Measurements from ENCODE around the gene GSTO2.

Gene GSTO2

GRCh38 chr10:104304927-104305326 is 35.9 kb downstream of the GSTO2 start:
- FAIRE-seq, result no peak
- DNase-seq (ENCODE audit: insufficient read length, low spot score), result no peak

- FAIRE-seq (no peak), DNase-seq (ENCODE audit: insufficient read length, low spot score) (no peak)
These were observed 37.9 kb downstream of the GSTO2 start for GRCh38 chr10:104306897-104307296.

DNA sequence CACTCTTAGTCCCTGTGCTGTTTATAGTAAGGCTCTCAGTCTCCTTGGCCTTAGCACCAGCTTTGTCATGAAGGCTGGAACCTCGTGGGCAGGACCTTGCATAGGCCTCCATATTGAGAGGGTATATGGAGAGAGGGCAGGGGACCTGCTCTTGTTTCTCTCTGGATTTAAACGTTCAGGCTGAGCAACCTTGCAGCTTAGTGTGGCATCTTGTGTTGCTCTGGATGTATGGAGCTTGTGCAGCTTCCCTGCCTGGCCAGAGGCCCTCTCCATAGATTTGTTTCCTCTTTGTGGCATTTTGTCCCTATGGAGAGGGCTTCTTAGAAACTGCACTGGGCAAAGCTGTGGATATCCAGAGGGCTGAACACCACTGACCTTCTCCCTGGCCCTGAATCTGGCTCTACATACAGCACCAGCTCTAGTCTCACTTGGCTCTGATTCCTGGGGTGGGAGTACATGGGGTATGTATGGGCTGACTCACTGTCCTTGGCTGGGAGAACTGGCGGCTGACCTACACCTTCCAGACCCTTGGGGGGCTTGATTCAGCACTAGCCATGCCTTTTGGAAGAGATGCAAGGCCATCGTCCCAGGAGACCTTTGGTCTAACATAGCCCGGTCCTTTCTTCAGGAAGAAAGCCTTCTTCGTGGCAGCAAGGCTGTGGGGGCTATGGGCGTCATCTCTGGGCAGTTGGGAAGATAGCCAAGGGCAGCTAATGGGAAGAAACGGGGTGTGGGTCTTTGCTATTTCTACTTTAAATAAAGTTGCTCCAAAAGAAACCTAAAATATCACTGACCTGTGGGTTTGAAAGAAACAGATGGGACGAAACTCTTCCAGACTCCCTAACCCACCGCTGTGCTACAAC is 38.8 kb downstream of the GSTO2 start:
- DNase-seq (ENCODE audit: insufficient read length, low spot score), result no peak
- FAIRE-seq, result no peak

DNA sequence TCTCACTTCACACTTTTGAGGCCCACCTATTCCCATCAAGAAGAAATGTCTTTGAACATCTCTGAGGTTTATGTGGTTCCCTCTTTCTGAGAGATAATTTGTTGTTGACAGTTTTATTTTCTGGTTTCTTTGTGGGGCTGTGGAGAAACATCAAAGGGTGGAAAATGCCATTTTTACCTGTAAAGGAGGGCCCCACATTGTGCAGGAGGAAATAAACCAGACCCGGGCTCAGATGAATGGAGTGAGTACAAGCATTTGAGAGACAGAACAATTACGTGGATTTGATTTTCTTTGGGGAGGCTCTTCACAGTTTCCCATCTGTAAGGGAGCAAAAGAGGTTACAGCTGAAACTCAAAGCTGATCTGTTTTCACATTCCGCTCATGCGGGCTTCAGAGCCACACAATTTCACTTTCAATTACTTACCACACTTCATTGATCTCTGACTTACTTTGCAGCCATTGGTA is 39.5 kb downstream of the GSTO2 start:
- no peak for DNase-seq (ENCODE audit: insufficient read length, low spot score)
- FAIRE-seq, result no peak

GRCh38 chr10:104309980-104310978 is 41.3 kb downstream of the GSTO2 start:
- no peak for FAIRE-seq
- DNase-seq (ENCODE audit: insufficient read length, low spot score), result no peak

- no peak for DNase-seq (ENCODE audit: insufficient read length, low spot score)
- FAIRE-seq, result no peak
These were observed 42.3 kb downstream of the GSTO2 start for GRCh38 chr10:104311184-104311720.

GRCh38 chr10:104314591-104315485 is 45.9 kb downstream of the GSTO2 start:
- FAIRE-seq (no peak), DNase-seq (ENCODE audit: insufficient read length, low spot score) (no peak)

DNA sequence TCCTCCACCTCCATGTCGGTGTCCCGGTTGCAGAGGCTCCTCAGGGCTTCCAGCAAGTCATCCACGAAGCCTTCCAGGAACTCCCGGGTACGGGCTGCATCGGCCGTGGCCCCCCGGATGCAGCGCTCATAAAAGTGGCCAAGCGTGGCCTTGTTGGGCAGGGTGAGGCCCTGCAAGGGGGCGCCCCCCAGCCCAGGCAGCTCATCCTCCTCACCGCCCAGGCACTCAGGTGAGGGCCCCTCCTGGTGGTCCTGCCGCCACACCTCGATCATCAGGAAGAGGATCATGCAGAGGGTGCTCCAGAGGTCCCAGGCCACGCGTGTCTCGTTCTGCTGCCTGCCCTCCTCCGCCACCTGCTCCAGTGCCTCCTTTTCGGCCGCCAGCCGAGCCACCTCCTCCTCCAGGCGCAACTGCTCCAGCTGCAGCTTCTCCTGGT is 46.5 kb downstream of the GSTO2 start:
- DNase-seq (ENCODE audit: insufficient read length, low spot score) (no peak), FAIRE-seq (no peak)

DNA sequence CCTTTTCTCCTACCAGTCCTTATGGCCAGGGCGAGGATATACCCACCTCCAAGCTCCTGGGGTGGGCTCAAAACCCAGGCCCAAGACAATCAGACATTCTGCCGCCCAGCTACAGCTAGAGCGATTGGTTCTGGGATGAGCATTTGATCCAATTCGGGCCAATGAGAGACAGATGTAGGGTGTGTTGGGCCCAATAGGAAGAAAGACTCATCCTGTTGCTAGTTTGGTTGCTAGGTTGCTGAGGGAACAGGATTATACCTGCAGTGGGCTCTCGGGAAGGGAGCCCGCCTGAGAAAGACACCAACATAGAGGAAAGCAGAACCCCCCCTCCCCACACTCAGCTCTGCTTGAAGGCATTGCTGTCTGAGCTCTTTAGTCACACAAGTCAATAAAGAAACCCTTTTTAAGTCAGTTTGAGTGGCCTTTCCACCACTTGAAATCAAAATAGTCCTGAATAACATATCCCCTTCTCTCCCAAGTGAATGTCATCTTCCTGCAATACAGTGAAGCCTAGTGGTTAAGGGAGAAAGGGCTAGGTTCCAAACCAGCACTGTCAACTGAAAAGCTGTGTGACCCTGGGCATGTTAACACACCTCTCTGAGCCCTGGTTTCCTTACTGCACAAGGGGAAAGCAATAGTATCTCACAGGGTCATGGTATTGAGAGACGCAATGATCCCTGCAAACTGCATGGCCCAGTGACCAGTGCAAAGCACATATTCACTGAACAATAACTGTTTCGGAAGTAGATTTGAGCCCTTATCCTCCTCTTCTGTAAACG is 47.5 kb downstream of the GSTO2 start:
- FAIRE-seq, result no peak

DNA sequence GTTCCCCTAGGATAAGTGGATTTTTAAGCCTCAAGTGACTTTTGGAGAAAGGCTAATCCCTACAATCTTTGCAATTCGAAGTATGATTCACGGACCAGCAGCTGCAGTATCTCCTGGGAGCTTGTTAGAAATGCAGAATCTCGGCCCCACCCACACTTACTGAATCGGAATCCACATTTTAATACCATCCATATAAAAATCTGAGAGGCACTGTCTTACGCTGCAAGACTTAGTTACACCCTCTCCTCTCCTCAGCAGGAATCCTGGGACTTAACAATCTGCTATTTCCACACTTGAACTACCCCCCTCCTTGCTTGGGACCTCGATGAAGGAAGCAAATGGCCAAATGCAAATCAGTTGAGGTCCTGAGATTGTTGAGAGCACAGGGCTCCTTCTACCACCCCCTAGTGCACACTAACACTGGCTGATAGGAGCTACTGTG is 48.3 kb downstream of the GSTO2 start:
- FAIRE-seq, result no peak
- no peak for DNase-seq (ENCODE audit: insufficient read length, low spot score)

More for the DNA sequence above, 47.5 kb downstream of the GSTO2 start:
- no peak for DNase-seq (ENCODE audit: insufficient read length, low spot score)

GRCh38 chr10:104317726-104318299 is 48.8 kb downstream of the GSTO2 start:
- no peak for FAIRE-seq
- DNase-seq (ENCODE audit: insufficient read length, low spot score), result no peak

DNA sequence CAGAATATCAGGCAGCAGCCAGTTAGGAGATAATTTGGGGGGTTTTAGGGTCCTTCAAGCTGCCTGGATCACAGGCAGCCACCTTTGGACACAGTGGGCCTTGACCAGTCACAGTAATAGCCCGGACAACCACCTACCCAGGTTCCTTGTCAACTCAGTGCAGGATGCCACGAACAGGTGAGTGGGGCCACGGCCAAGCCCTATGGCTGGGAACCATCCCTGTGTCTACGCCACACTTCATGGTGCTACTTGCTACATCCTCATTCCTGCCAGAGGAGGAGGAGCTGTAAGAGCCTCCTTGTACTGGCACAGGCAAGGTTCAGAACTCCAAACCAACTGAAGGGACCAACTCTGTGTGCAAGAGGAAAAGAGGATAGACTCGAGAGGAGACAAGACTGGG is 49.3 kb downstream of the GSTO2 start:
- DNase-seq (ENCODE audit: insufficient read length, low spot score) (no peak), FAIRE-seq (no peak)

- FAIRE-seq (no peak), DNase-seq (ENCODE audit: insufficient read length, low spot score) (no peak)
These were observed 50.1 kb downstream of the GSTO2 start for GRCh38 chr10:104318810-104319741.

DNA sequence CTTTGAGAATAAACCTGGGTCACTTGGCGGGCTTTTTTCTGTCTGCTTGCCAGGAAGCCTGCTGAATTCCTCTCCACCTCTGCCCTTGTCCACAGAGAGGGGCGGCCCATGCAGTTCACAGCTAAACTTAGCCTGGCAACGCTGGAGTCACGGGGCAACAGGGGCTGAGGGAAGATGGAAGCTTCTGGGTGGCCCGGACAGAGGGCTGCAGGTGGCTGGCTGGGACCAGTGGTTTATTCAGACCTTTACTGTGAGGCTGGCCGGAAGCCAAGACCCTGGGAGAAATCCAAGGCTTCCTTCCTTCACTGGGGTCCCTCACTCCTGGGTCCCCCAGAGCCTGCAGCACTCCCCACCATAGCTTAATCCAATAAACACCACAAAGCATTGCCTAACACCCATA is 52.2 kb downstream of the GSTO2 start:
- DNase-seq (ENCODE audit: insufficient read length, low spot score), result no peak
- no peak for FAIRE-seq

- FAIRE-seq, result peak; percentile 23
- DNase-seq (ENCODE audit: insufficient read length, low spot score), result no peak
These were observed 52.9 kb downstream of the GSTO2 start for GRCh38 chr10:104321725-104322415.

DNA sequence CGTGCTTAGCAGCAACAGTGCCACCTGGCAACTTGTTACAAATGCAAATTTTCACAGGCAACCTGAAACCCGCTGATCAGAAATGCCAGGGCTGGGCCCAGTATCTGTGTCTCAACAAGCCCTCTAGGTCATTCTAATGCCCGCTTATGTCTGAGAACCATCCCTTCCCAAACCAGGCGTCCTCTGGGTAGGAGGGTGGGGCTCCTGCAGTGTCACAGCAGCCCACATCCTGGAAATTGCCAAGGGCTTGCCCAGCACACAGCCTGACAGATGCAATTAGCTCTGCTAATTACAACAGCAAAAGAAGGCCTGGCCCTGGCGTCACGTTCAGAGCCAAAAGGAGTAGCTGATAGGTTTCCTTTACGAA is 53.4 kb downstream of the GSTO2 start:
- no peak for FAIRE-seq
- no peak for DNase-seq (ENCODE audit: insufficient read length, low spot score)

DNA sequence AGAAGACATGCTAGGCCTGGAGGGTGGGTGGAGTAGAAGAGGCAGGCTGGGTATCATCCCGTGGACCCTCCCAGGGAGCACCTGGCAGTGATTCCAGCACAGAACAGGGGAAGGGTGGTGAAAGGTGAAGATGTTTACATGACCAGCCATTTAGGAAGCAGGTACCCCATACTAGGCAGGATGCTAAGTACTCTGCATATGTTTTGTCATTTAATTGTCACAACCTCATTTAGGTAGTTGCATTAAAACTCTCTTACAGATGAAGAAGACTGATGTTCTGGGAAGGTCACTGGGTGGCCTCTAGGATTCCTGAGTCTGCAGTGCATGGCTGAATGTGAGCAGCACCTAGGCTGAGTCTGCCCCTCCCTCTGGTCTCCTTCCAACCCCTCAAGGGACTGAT is 54.1 kb downstream of the GSTO2 start:
- FAIRE-seq (no peak), DNase-seq (ENCODE audit: insufficient read length, low spot score) (no peak)
